ENCODE data around the gene PLEKHA8.

GRCh38 chr7:30142710-30143109 lies 114.5 kb downstream of the PLEKHA8 start:
- no peak for TF ChIP-seq BHLHE40 (IDR thresholded peaks at IDR 0.05; ENCODE audit: borderline replicate concordance)
- TF ChIP-seq SUZ12 (IDR thresholded peaks at IDR 0.05): no peak
- TF ChIP-seq SP1 (IDR thresholded peaks at IDR 0.05): no peak
- TF ChIP-seq NFRKB (IDR thresholded peaks at IDR 0.05): no peak
- no peak for TF ChIP-seq TARDBP (IDR thresholded peaks at IDR 0.05)
- TF ChIP-seq ELF4 (IDR thresholded peaks at IDR 0.05): no peak
- TF ChIP-seq LEF1 (IDR thresholded peaks at IDR 0.05; ENCODE audit: borderline replicate concordance): no peak
- no peak for TF ChIP-seq ZNF384 (IDR thresholded peaks at IDR 0.05)
- TF ChIP-seq, protein P1, sequence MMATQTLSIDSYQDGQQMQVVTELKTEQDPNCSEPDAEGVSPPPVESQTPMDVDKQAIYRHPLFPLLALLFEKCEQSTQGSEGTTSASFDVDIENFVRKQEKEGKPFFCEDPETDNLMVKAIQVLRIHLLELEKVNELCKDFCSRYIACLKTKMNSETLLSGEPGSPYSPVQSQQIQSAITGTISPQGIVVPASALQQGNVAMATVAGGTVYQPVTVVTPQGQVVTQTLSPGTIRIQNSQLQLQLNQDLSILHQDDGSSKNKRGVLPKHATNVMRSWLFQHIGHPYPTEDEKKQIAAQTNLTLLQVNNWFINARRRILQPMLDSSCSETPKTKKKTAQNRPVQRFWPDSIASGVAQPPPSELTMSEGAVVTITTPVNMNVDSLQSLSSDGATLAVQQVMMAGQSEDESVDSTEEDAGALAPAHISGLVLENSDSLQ (IDR thresholded peaks at IDR 0.05): no peak
- TF ChIP-seq ARNT (IDR thresholded peaks at IDR 0.05): no peak
- TF ChIP-seq FOXM1 (IDR thresholded peaks at IDR 0.05; ENCODE audit: borderline replicate concordance): no peak
